Liver (tissue), 9 donors: Measurements from ENCODE around the gene OR6K3. TPM values are rescaled to one million over a fixed set of nuclear protein-coding genes. Genes with fewer than 3 reads are reported as not detected.

ENCODE experiments used
- DNase-seq: peaks from one replicate; pipeline ENCODE4 v3.0.0-alpha.2; 2017; ENCODE audit warnings: low spot score
- H3K27ac ChIP-seq, 2 donors: one replicate each; pipeline ENCODE4 v1.7.0; 2013; ENCODE audit warnings: inconsistent platforms in 2 of 2, low read length in 2 of 2, control low read depth in 1 of 2, low read depth in 1 of 2, mild to moderate bottlenecking in 1 of 2
- H3K27me3 ChIP-seq, 4 donors: one replicate each; pipeline versions ENCODE4 v1.6.1 to v1.7.0; 2013; ENCODE audit warnings: low read length in 3 of 4, inconsistent platforms in 1 of 4, mild to moderate bottlenecking in 1 of 4, moderate library complexity in 1 of 4; ENCODE audit not compliant: control insufficient read depth in 4 of 4, insufficient read depth in 4 of 4
- H3K36me3 ChIP-seq, 4 donors: one replicate each; pipeline versions ENCODE4 v1.6.1 to v1.7.0; 2013; ENCODE audit warnings: low read length in 3 of 4, mild to moderate bottlenecking in 3 of 4, low read depth in 1 of 4, moderate library complexity in 1 of 4; ENCODE audit not compliant: control insufficient read depth in 4 of 4, insufficient read depth in 3 of 4
- H3K4me1 ChIP-seq, 4 donors: one replicate each; pipeline versions ENCODE4 v1.6.1 to v1.7.0; 2013; ENCODE audit warnings: low read length in 3 of 4, mild to moderate bottlenecking in 3 of 4, moderate library complexity in 1 of 4; ENCODE audit not compliant: control insufficient read depth in 4 of 4, insufficient read depth in 4 of 4
- H3K4me3 ChIP-seq, 3 donors: one replicate each; pipeline versions ENCODE4 v1.6.1 to v1.7.0; 2013; ENCODE audit warnings: low read length in 3 of 3, control low read depth in 1 of 3, low read depth in 1 of 3, mild to moderate bottlenecking in 1 of 3
- H3K9ac ChIP-seq, 2 donors: one replicate each; pipeline ENCODE4 v1.7.0; 2013; ENCODE audit warnings: low read length in 2 of 2, mild to moderate bottlenecking in 2 of 2, moderate library complexity in 2 of 2, control low read depth in 1 of 2, low read depth in 1 of 2
- H3K9me3 ChIP-seq, 4 donors: one replicate each; pipeline versions ENCODE4 v1.6.1 to v1.7.0; 2013; ENCODE audit warnings: low read length in 3 of 4; ENCODE audit not compliant: control insufficient read depth in 4 of 4
- ATF3 ChIP-seq: IDR thresholded peaks from 2 replicates; pipeline ENCODE4 v1.6.1; 2016; ENCODE audit warnings: antibody characterized with exemption
- CTCF ChIP-seq: fragments of 150-350 bp; IDR thresholded peaks from 2 replicates; pipeline ENCODE4 v1.5.1; 2017; ENCODE audit warnings: improper control_type of control experiment, low read depth, low read length; ENCODE audit not compliant: missing input control
- EGR1 ChIP-seq, 2 donors: IDR thresholded peaks; 2 replicates each; pipeline ENCODE4 v1.6.1; 2016 to 2018; ENCODE audit warnings: antibody characterized with exemption in 2 of 2, low read depth in 2 of 2
- FOXA1 ChIP-seq: IDR thresholded peaks from 2 replicates; pipeline ENCODE4 v1.6.1; 2016; ENCODE audit warnings: antibody characterized with exemption
- FOXA2 ChIP-seq: IDR thresholded peaks from 2 replicates; pipeline ENCODE4 v1.6.1; 2016; ENCODE audit warnings: antibody characterized with exemption
- GABPA ChIP-seq, 2 donors: IDR thresholded peaks in 1 of 2; conservative IDR thresholded peaks in 1 of 2; 2 replicates each; pipeline ENCODE4 v1.6.1; 2016; ENCODE audit warnings: antibody characterized with exemption in 2 of 2, mild to moderate bottlenecking in 1 of 2, moderate library complexity in 1 of 2
- HNF4A ChIP-seq, 2 donors: conservative IDR thresholded peaks; 2 replicates each; pipeline ENCODE4 v1.6.1; 2016; ENCODE audit warnings: antibody characterized with exemption in 2 of 2, mild to moderate bottlenecking in 2 of 2
- HNF4G ChIP-seq: IDR thresholded peaks from 2 replicates; pipeline ENCODE4 v1.6.1; 2016; ENCODE audit warnings: antibody characterized with exemption
- JUND ChIP-seq, 2 donors: IDR thresholded peaks; 2 replicates each; pipeline ENCODE4 v1.6.1; 2016; ENCODE audit warnings: antibody characterized with exemption in 2 of 2
- MAX ChIP-seq: IDR thresholded peaks from 2 replicates; pipeline ENCODE4 v1.6.1; 2016; ENCODE audit warnings: antibody characterized with exemption
- NR2F2 ChIP-seq: IDR thresholded peaks from 2 replicates; pipeline ENCODE4 v1.6.1; 2016; ENCODE audit warnings: antibody characterized with exemption
- RAD21 ChIP-seq, 2 donors: IDR thresholded peaks; 2 replicates each; pipeline ENCODE4 v1.6.1; 2016; ENCODE audit warnings: antibody characterized with exemption in 2 of 2, mild to moderate bottlenecking in 2 of 2
- REST ChIP-seq: IDR thresholded peaks from 2 replicates; pipeline ENCODE4 v1.6.1; 2016; ENCODE audit warnings: antibody characterized with exemption, mild to moderate bottlenecking
- RXRA ChIP-seq, 2 donors: IDR thresholded peaks; 2 replicates each; pipeline ENCODE4 v1.6.1; 2017 to 2018; ENCODE audit warnings: antibody characterized with exemption in 2 of 2, mild to moderate bottlenecking in 1 of 2
- SP1 ChIP-seq: IDR thresholded peaks from 2 replicates; pipeline ENCODE4 v1.6.1; 2018; ENCODE audit warnings: antibody characterized with exemption, mild to moderate bottlenecking
- TAF1 ChIP-seq: conservative IDR thresholded peaks from 2 replicates; pipeline ENCODE4 v1.6.1; 2016; ENCODE audit warnings: antibody characterized with exemption, mild to moderate bottlenecking
- YY1 ChIP-seq: IDR thresholded peaks from 2 replicates; pipeline ENCODE4 v1.6.1; 2016; ENCODE audit warnings: antibody characterized with exemption, mild to moderate bottlenecking
- ZBTB33 ChIP-seq: IDR thresholded peaks from 2 replicates; pipeline ENCODE4 v1.6.1; 2016; ENCODE audit warnings: antibody characterized with exemption
- WGBS: extraction: QIAGEN DNeasy Blood & Tissue Kit; methylation state at CpG from one replicate; pipeline ENCODE4 v1.1.7; 2013; 5-methylcytosine and 5-hydroxymethylcytosine counted together
- polyA plus RNA-seq, 2 donors: library from polyadenylated mRNA; stranded (reverse) in 1 of 2; unstranded in 1 of 2; fragments of 200-250 nt in 1 of 2; fragments of >200 nt in 1 of 2; fragmentation: Nextera tagmentation in 1 of 2; extraction: Ambion mirVana in 1 of 2; gene quantifications; one replicate each; pipeline versions ENCODE4 v1.2.1 to v1.2.3, GENCODE V29; 2013 to 2015
- total RNA-seq, 2 donors: library from RNA; depleted of rRNA; stranded (reverse); fragments of >200 nt; gene quantifications; one replicate each; pipeline ENCODE4 v1.2.3, GENCODE V29; 2014
- donor health status: healthy.
- donor health status: healthy.
- donor health status: healthy.
- donor health status: healthy.
- donor health status: healthy.

Gene OR6K3
- total and polyA plus RNA-seq, 4 donors, result 0.19 TPM; not detected in 3

GRCh38 chr1:158706096-158706495 is 14.4 kb downstream of the OR6K3 start:
- DNase-seq, result no peak
- 61% methylated on average over 2 of the region's 2 CpGs for WGBS

GRCh38 chr1:158700552-158700951 is 20.0 kb downstream of the OR6K3 start, which contains the start of gene OR6K2:
TSS of gene OR6K2 (minus strand) at chr1:158700652. CDS start at chr1:158700652, 0 bp downstream.
- H3K27me3 ChIP-seq, result no peaks in the 10 kb centered on the region
- WGBS, result 75% methylated on average over 4 of the region's 4 CpGs
- H3K27ac ChIP-seq, result no peak within 1 kb of the TSS

More at GRCh38 chr1:158706096-158706495, 14.4 kb downstream of the OR6K3 start:
- Histone ChIP-seq H3K9me3 (no peaks in the 10 kb centered on the region), H3K27ac (no peak overlapping the region), H3K9ac (no peak overlapping the region), H3K4me1 (no peaks in the 10 kb centered on the region), H3K36me3 (no peaks in the 10 kb centered on the region), H3K27me3 (no peaks in the 10 kb centered on the region), H3K4me3 (no peak overlapping the region)
- TF ChIP-seq EGR1 (IDR thresholded peaks at IDR 0.05; ENCODE audit: low read depth in 2 of 2), result no peak
- TF ChIP-seq NR2F2, result no peak
- TF ChIP-seq SP1, result no peak
- TF ChIP-seq JUND (IDR thresholded peaks at IDR 0.05), result no peak
- no peak for TF ChIP-seq RXRA (IDR thresholded peaks at IDR 0.05)
- TF ChIP-seq ZBTB33, result no peak
- no peak for TF ChIP-seq YY1
- no peak for TF ChIP-seq HNF4G
- no peak for TF ChIP-seq RAD21 (IDR thresholded peaks at IDR 0.05)

More at GRCh38 chr1:158700552-158700951, 20.0 kb downstream of the OR6K3 start, which contains the start of gene OR6K2:
- H3K4me3 ChIP-seq, result no peak within 1 kb of the TSS
- H3K36me3 ChIP-seq, result no peaks in the 10 kb centered on the region
- DNase-seq, result no peak
- TF ChIP-seq JUND (IDR thresholded peaks at IDR 0.05) (no peak), FOXA2 (no peak), REST (no peak), FOXA1 (no peak), ZBTB33 (no peak), MAX (no peak), SP1 (no peak), RXRA (IDR thresholded peaks at IDR 0.05) (no peak), CTCF (no peak), HNF4G (no peak), TAF1 (no peak), EGR1 (IDR thresholded peaks at IDR 0.05; ENCODE audit: low read depth in 2 of 2) (no peak), GABPA (IDR thresholded peaks at IDR 0.05 in 1 of 2, conservative IDR thresholded peaks at IDR 0.05 in 1 of 2) (no peak), HNF4A (conservative IDR thresholded peaks at IDR 0.05) (no peak), NR2F2 (no peak), ATF3 (no peak), RAD21 (IDR thresholded peaks at IDR 0.05) (no peak), YY1 (no peak)
- H3K9me3 ChIP-seq, result no peaks in the 10 kb centered on the region
- H3K4me1 ChIP-seq, result no peaks in the 10 kb centered on the region
- H3K9ac ChIP-seq, result no peak within 1 kb of the TSS
